Measurements from ENCODE around the gene TSHZ3.

DNA sequence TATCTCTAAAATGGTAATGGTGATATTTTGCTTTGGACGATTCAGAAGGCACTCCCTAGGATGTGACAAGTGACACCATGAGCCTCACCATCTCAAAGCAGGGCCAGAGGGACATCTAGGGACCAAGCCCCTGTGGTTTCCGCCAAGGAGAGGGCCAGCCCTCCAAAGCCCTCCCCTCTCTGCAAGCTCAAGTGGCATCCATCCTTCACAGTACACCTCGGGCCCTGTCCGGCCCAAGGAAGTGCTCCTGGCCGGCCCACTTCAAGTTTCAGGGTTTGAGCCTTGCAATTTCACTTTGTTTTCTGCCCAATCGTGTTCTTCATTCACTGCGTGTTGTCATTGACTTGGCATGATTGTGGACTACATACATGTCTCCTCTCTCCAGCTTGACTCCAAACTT, 82.5 kb downstream of the TSHZ3 start:
- TF ChIP-seq, protein P1, sequence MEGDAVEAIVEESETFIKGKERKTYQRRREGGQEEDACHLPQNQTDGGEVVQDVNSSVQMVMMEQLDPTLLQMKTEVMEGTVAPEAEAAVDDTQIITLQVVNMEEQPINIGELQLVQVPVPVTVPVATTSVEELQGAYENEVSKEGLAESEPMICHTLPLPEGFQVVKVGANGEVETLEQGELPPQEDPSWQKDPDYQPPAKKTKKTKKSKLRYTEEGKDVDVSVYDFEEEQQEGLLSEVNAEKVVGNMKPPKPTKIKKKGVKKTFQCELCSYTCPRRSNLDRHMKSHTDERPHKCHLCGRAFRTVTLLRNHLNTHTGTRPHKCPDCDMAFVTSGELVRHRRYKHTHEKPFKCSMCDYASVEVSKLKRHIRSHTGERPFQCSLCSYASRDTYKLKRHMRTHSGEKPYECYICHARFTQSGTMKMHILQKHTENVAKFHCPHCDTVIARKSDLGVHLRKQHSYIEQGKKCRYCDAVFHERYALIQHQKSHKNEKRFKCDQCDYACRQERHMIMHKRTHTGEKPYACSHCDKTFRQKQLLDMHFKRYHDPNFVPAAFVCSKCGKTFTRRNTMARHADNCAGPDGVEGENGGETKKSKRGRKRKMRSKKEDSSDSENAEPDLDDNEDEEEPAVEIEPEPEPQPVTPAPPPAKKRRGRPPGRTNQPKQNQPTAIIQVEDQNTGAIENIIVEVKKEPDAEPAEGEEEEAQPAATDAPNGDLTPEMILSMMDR (conservative IDR thresholded peaks at IDR 0.05; ENCODE audit: low read length) = no peak
- TF ChIP-seq EZH2phosphoT487 (IDR thresholded peaks at IDR 0.05; ENCODE audit: borderline replicate concordance) = no peak

Data from Loucy (cell line).